Mucosa of stomach (tissue), 1 donor: Measurements from ENCODE around the gene LAG3.

Experiments
- H3K27me3 ChIP-seq: one replicate; pipeline ENCODE4 v1.7.0; 2013; ENCODE audit warnings: mild to moderate bottlenecking, low read length; ENCODE audit not compliant: control insufficient read depth, insufficient read depth
- H3K36me3 ChIP-seq: one replicate; pipeline ENCODE4 v1.7.0; 2013; ENCODE audit warnings: low read length; ENCODE audit not compliant: control insufficient read depth, insufficient read depth
- H3K4me1 ChIP-seq: one replicate; pipeline ENCODE4 v1.7.0; 2013; ENCODE audit warnings: mild to moderate bottlenecking, low read length; ENCODE audit not compliant: control insufficient read depth, insufficient read depth
- H3K4me3 ChIP-seq: one replicate; pipeline ENCODE4 v1.7.0; 2013; ENCODE audit warnings: low read length
- H3K9ac ChIP-seq: one replicate; pipeline ENCODE4 v1.7.0; 2013; ENCODE audit warnings: mild to moderate bottlenecking, low read length, moderate library complexity
- H3K9me3 ChIP-seq: one replicate; pipeline ENCODE4 v1.7.0; 2013; ENCODE audit warnings: mild to moderate bottlenecking, low read length, moderate library complexity; ENCODE audit not compliant: control insufficient read depth
- donor health status: Pancreatic carcinoma.

Gene LAG3

GRCh38 chr12:6778574-6779550 is 6.5 kb downstream of the LAG3 start:
- Histone ChIP-seq H3K36me3 (no peaks in the 10 kb centered on the region), H3K9me3 (no peaks in the 10 kb centered on the region), H3K4me3 (peak overlapping the region; percentile 29), H3K27me3 (peaks cover 7% of the 10 kb centered on the region), H3K9ac (peak overlapping the region; percentile 52), H3K4me1 (peaks cover 48% of the 10 kb centered on the region)

GRCh38 chr12:6779708-6780432 is 7.5 kb downstream of the LAG3 start:
- Histone ChIP-seq H3K4me1 (peaks cover 38% of the 10 kb centered on the region), H3K36me3 (no peaks in the 10 kb centered on the region), H3K27me3 (peaks cover 7% of the 10 kb centered on the region), H3K4me3 (no peak overlapping the region), H3K9me3 (no peaks in the 10 kb centered on the region), H3K9ac (no peak overlapping the region)

GRCh38 chr12:6780573-6780972 is 8.3 kb downstream of the LAG3 start:
- peaks cover 31% of the 10 kb centered on the region for H3K4me1 ChIP-seq
- H3K36me3 ChIP-seq = no peaks in the 10 kb centered on the region
- H3K27me3 ChIP-seq = peaks cover 7% of the 10 kb centered on the region
- no peak overlapping the region for H3K4me3 ChIP-seq
- H3K9me3 ChIP-seq = no peaks in the 10 kb centered on the region
- no peak overlapping the region for H3K9ac ChIP-seq

GRCh38 chr12:6782119-6782518 is 9.8 kb downstream of the LAG3 start:
- Histone ChIP-seq H3K4me3 (no peak overlapping the region), H3K27me3 (peaks cover 7% of the 10 kb centered on the region), H3K4me1 (peaks cover 20% of the 10 kb centered on the region), H3K36me3 (no peaks in the 10 kb centered on the region), H3K9ac (no peak overlapping the region), H3K9me3 (no peaks in the 10 kb centered on the region)

GRCh38 chr12:6782850-6783566 is 10.7 kb downstream of the LAG3 start:
- H3K36me3 ChIP-seq = no peaks in the 10 kb centered on the region
- H3K4me1 ChIP-seq = peaks cover 15% of the 10 kb centered on the region
- H3K9ac ChIP-seq = no peak overlapping the region
- no peaks in the 10 kb centered on the region for H3K27me3 ChIP-seq
- H3K4me3 ChIP-seq = no peak overlapping the region
- H3K9me3 ChIP-seq = no peaks in the 10 kb centered on the region

GRCh38 chr12:6783828-6784227 is 11.5 kb downstream of the LAG3 start:
- no peak overlapping the region for H3K4me3 ChIP-seq
- H3K36me3 ChIP-seq = no peaks in the 10 kb centered on the region
- no peaks in the 10 kb centered on the region for H3K27me3 ChIP-seq
- H3K9ac ChIP-seq = no peak overlapping the region
- no peaks in the 10 kb centered on the region for H3K9me3 ChIP-seq
- peaks cover 8% of the 10 kb centered on the region for H3K4me1 ChIP-seq

GRCh38 chr12:6784296-6784695 is 12.0 kb downstream of the LAG3 start:
- Histone ChIP-seq H3K9me3 (no peaks in the 10 kb centered on the region), H3K4me3 (no peak overlapping the region), H3K27me3 (no peaks in the 10 kb centered on the region), H3K9ac (no peak overlapping the region), H3K36me3 (no peaks in the 10 kb centered on the region), H3K4me1 (peaks cover 4% of the 10 kb centered on the region)

- no peaks in the 10 kb centered on the region for H3K9me3 ChIP-seq
- no peaks in the 10 kb centered on the region for H3K4me1 ChIP-seq
- no peak overlapping the region for H3K9ac ChIP-seq
- no peaks in the 10 kb centered on the region for H3K27me3 ChIP-seq
- H3K4me3 ChIP-seq = no peak overlapping the region
- no peaks in the 10 kb centered on the region for H3K36me3 ChIP-seq
These were observed 12.4 kb downstream of the LAG3 start for GRCh38 chr12:6784761-6785160.

GRCh38 chr12:6786416-6787094 is 14.2 kb downstream of the LAG3 start:
- Histone ChIP-seq H3K4me3 (no peak overlapping the region), H3K27me3 (no peaks in the 10 kb centered on the region), H3K9me3 (no peaks in the 10 kb centered on the region), H3K4me1 (no peaks in the 10 kb centered on the region), H3K9ac (no peak overlapping the region), H3K36me3 (no peaks in the 10 kb centered on the region)

- Histone ChIP-seq H3K36me3 (no peaks in the 10 kb centered on the region), H3K27me3 (peaks cover under 1% of the 10 kb centered on the region), H3K9ac (no peak overlapping the region), H3K9me3 (no peaks in the 10 kb centered on the region), H3K4me3 (no peak overlapping the region), H3K4me1 (no peaks in the 10 kb centered on the region)
These were observed 15.0 kb downstream of the LAG3 start for GRCh38 chr12:6787309-6787708.

- H3K4me1 ChIP-seq = no peaks in the 10 kb centered on the region
- peaks cover 8% of the 10 kb centered on the region for H3K27me3 ChIP-seq
- H3K9me3 ChIP-seq = no peaks in the 10 kb centered on the region
- H3K4me3 ChIP-seq = peak within 1 kb of the TSS; percentile 22
- peak within 1 kb of the TSS; percentile 18 for H3K9ac ChIP-seq
- no peaks in the 10 kb centered on the region for H3K36me3 ChIP-seq
These were observed 16.9 kb downstream of the LAG3 start, which contains the start of gene CD4 for GRCh38 chr12:6788972-6789924. Gene CD4, plus strand, starts transcription at chr12:6789528. Its CDS starts 10,611 bp downstream, at chr12:6800139.
